Measurements from ENCODE around the gene ENOX2.

ENOX2 gene

GRCh38 chrX:130769835-130770234 is 133.2 kb downstream of the ENOX2 start:
- Histone ChIP-seq H3K4me3 (ENCODE audit: low read depth in 1 of 2, low read length in 1 of 2) (no peak overlapping the region), H3K27ac (no peak overlapping the region), H3K36me3 (no peaks in the 10 kb centered on the region), H3K9me3 (no peaks in the 10 kb centered on the region), H3K27me3 (no peaks in the 10 kb centered on the region), H3K4me1 (ENCODE audit: control insufficient read depth in 1 of 2, insufficient read depth in 1 of 2, low read depth in 1 of 2, low read length in 1 of 2) (no peaks in the 10 kb centered on the region)
- TF ChIP-seq CTCF (IDR thresholded peaks at IDR 0.05) = no peak

- H3K27ac ChIP-seq = no peak overlapping the region
- no peaks in the 10 kb centered on the region for H3K4me1 ChIP-seq (ENCODE audit: control insufficient read depth in 1 of 2, insufficient read depth in 1 of 2, low read depth in 1 of 2, low read length in 1 of 2)
- no peaks in the 10 kb centered on the region for H3K36me3 ChIP-seq
- no peak for TF ChIP-seq CTCF (IDR thresholded peaks at IDR 0.05)
- H3K27me3 ChIP-seq = no peaks in the 10 kb centered on the region
- H3K4me3 ChIP-seq (ENCODE audit: low read depth in 1 of 2, low read length in 1 of 2) = no peak overlapping the region
- H3K9me3 ChIP-seq = no peaks in the 10 kb centered on the region
Observed at GRCh38 chrX:130758072-130758471, 144.9 kb downstream of the ENOX2 start.

GRCh38 chrX:130756233-130756632 is 146.8 kb downstream of the ENOX2 start:
- Histone ChIP-seq H3K36me3 (no peaks in the 10 kb centered on the region), H3K9me3 (no peaks in the 10 kb centered on the region), H3K4me3 (ENCODE audit: low read depth in 1 of 2, low read length in 1 of 2) (no peak overlapping the region), H3K4me1 (ENCODE audit: control insufficient read depth in 1 of 2, insufficient read depth in 1 of 2, low read depth in 1 of 2, low read length in 1 of 2) (no peaks in the 10 kb centered on the region), H3K27ac (no peak overlapping the region), H3K27me3 (no peaks in the 10 kb centered on the region)
- TF ChIP-seq CTCF (IDR thresholded peaks at IDR 0.05) = no peak

- H3K4me1 ChIP-seq (ENCODE audit: control insufficient read depth in 1 of 2, insufficient read depth in 1 of 2, low read depth in 1 of 2, low read length in 1 of 2) = no peaks in the 10 kb centered on the region
- no peak for TF ChIP-seq CTCF (IDR thresholded peaks at IDR 0.05)
- H3K27ac ChIP-seq = no peak overlapping the region
- no peaks in the 10 kb centered on the region for H3K27me3 ChIP-seq
- H3K9me3 ChIP-seq = no peaks in the 10 kb centered on the region
- no peaks in the 10 kb centered on the region for H3K36me3 ChIP-seq
- H3K4me3 ChIP-seq (ENCODE audit: low read depth in 1 of 2, low read length in 1 of 2) = no peak overlapping the region
Observed at GRCh38 chrX:130754353-130754752, 148.7 kb downstream of the ENOX2 start.

- TF ChIP-seq CTCF (IDR thresholded peaks at IDR 0.05) = no peak
- Histone ChIP-seq H3K4me3 (ENCODE audit: low read depth in 1 of 2, low read length in 1 of 2) (no peak overlapping the region), H3K36me3 (no peaks in the 10 kb centered on the region), H3K27me3 (no peaks in the 10 kb centered on the region), H3K9me3 (no peaks in the 10 kb centered on the region), H3K27ac (no peak overlapping the region), H3K4me1 (ENCODE audit: control insufficient read depth in 1 of 2, insufficient read depth in 1 of 2, low read depth in 1 of 2, low read length in 1 of 2) (no peaks in the 10 kb centered on the region)
Observed at GRCh38 chrX:130746709-130747342, 156.2 kb downstream of the ENOX2 start.

- H3K27me3 ChIP-seq = no peaks in the 10 kb centered on the region
- H3K4me1 ChIP-seq (ENCODE audit: control insufficient read depth in 1 of 2, insufficient read depth in 1 of 2, low read depth in 1 of 2, low read length in 1 of 2) = no peaks in the 10 kb centered on the region
- H3K9me3 ChIP-seq = no peaks in the 10 kb centered on the region
- H3K27ac ChIP-seq = no peak overlapping the region
- no peaks in the 10 kb centered on the region for H3K36me3 ChIP-seq
- no peak overlapping the region for H3K4me3 ChIP-seq (ENCODE audit: low read depth in 1 of 2, low read length in 1 of 2)
- no peak for TF ChIP-seq CTCF (IDR thresholded peaks at IDR 0.05)
Observed at GRCh38 chrX:130746077-130746476, 156.9 kb downstream of the ENOX2 start.
